DND-41 (cell line): ENCODE measurements around the gene PTPRN2.

ENCODE experiments used
- CTCF ChIP-seq: IDR thresholded peaks from 2 replicates; pipeline ENCODE4 v1.5.1; 2012; ENCODE audit warnings: borderline replicate concordance, low read length, moderate library complexity, mild to moderate bottlenecking; ENCODE audit not compliant: poor library complexity, severe bottlenecking; ENCODE audit errors: extremely low read depth
- EZH2 ChIP-seq: IDR thresholded peaks from 3 replicates; pipeline ENCODE4 v1.6.1; 2012; ENCODE audit warnings: borderline replicate concordance, low read depth, mild to moderate bottlenecking, moderate library complexity, low read length, inconsistent platforms; ENCODE audit not compliant: severe bottlenecking

- TF ChIP-seq CTCF: no peak
- no peak for TF ChIP-seq EZH2
These were observed 1078.4 kb downstream of the PTPRN2 start for GRCh38 chr7:157509226-157509625.
